AG10803 (cell line): ENCODE measurements around the gene METTL27.

Experiments
- DNase-seq: peaks from one replicate; pipeline ENCODE4 v3.0.0; 2010; ENCODE audit warnings: low read depth
- H3K4me3 ChIP-seq: 2 replicates; pipeline ENCODE4 v1.5.1; 2011; ENCODE audit warnings: mild to moderate bottlenecking, low read length, control low read depth
- TF ChIP-seq, protein P1 (sequence below): conservative IDR thresholded peaks from 2 replicates; pipeline ENCODE4 v1.5.1; 2011; ENCODE audit warnings: mild to moderate bottlenecking, low read length, control low read depth, inconsistent platforms

The METTL27 gene

DNA sequence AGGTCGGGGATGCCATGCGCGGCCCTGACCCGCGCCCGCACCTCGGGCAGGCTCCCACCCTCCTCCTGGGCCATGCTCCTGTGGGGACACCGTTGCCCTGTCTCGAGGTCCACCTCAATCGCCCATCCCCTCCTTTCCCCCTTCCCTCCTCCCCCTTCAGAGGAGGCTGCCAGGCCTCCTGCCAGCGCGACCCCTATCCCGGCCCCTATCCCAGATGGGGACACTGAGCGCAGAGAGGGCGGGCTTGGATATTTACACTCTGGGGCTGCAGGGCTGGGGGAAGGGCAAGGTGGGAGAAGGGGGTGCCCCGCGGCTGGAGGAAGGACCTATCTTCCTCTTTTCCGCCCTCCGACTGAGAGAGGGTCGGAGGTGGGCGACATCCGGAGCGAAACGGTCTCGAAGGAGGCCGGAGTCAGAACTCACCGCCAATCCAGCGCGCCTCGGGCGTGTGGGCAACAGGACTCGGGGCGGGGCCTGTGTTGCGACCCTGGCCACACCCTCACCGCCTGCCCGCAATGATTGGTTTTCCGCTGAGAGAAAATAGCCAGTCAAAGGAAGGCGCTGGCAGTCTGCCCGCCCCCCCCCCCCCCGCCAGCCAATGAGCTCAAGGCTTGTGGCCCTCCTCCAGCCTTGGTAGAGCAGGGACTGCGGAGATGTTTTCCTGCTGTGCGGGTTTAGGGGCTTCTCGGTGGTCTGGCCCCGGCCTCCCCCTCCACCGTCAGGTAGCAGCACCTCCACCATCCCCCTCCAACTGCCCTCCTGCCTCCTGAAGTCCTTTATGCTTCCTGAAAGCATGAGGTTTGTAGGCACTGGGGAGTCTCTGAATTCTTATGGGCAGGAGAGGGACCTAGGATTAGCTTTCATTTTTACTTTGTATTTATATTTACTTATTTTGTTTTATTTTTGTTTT is at the start of gene METTL27:
Gene METTL27, minus strand, starts transcription at position 450 of the 910 bp plus-strand sequence. Its CDS starts 376 bp downstream, at position 74.
- TF ChIP-seq, protein P1, sequence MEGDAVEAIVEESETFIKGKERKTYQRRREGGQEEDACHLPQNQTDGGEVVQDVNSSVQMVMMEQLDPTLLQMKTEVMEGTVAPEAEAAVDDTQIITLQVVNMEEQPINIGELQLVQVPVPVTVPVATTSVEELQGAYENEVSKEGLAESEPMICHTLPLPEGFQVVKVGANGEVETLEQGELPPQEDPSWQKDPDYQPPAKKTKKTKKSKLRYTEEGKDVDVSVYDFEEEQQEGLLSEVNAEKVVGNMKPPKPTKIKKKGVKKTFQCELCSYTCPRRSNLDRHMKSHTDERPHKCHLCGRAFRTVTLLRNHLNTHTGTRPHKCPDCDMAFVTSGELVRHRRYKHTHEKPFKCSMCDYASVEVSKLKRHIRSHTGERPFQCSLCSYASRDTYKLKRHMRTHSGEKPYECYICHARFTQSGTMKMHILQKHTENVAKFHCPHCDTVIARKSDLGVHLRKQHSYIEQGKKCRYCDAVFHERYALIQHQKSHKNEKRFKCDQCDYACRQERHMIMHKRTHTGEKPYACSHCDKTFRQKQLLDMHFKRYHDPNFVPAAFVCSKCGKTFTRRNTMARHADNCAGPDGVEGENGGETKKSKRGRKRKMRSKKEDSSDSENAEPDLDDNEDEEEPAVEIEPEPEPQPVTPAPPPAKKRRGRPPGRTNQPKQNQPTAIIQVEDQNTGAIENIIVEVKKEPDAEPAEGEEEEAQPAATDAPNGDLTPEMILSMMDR = no peak
- DNase-seq = peak; percentile 90
- H3K4me3 ChIP-seq = peak within 1 kb of the TSS; percentile 80

- DNase-seq = no peak
- H3K4me3 ChIP-seq = no peak overlapping the region
- TF ChIP-seq, protein P1 = peak; percentile 27; the same call in 1 of the 2 replicates
These were observed 49.0 kb upstream of the METTL27 start for GRCh38 chr7:73891178-73891885.

DNA sequence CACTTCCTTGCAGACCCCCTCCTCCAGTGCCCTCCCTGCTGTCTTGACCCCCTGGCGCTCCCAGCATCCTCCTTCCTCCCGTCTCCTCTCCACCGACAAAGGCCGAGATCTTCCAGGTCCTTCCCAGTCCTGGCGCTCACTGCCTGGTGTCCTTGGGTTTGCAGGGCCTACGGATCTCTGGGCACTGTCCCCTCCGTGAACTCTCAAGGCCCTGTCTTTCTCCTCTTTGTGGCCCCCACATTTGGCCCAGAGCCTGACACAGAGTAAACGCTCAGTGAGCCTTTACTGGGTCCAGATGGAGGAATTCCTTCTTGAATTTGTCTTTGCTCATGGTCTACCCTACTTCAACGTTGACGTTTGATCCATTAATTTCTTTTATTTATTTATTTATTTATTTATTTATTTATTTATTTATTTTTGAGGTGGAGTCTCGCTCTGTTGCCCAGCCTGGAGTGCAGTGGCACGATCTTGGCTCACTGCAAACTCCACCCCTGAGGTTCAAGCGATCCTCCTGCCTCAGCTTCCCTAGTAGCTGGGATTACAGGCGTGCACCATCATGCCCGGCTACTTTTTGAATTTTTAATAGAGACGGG is 48.3 kb upstream of the METTL27 start:
- TF ChIP-seq, protein P1 = no peak
- DNase-seq = no peak
- H3K4me3 ChIP-seq = no peak overlapping the region

DNA sequence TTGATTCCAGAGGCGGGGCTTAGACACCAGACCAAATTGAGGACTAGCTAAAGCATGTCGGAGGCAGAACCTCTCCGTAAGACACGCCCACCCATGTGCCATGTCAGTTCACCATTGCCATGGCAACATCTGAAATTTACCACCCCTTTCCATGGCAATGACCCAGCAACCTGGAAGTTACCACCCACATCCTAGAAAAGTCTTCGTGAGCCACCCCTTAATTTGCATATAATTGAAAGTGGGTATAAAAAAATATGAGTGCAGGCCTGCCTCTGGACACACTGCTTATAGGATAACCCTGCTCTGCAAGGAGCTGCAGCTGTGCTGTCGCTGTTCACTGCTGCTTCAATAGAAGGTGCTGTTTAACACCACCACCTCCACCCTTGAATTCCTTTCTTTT is 46.6 kb upstream of the METTL27 start:
- no peak for DNase-seq
- H3K4me3 ChIP-seq = no peak overlapping the region
- TF ChIP-seq, protein P1 = no peak

DNA sequence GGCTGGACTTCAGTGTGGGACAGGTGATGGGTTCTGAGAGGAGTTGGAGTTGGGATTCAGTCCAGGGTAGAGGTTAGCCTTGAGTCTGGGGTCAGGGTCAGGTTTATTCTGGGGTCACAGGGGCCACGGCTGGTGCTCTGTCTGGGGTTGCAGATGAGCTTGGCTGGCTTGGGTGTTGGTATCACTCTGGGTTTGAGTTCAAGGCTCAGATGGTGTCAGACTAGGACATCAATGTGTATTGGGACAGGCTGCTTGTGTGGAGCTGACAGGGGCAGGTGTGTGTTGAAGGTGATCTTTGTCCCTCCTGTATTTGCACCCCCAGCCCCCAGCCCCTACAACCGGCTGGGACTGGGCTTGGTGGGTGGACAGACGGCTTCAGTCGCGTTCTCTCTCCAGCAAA is 45.4 kb upstream of the METTL27 start:
- no peak overlapping the region for H3K4me3 ChIP-seq
- TF ChIP-seq, protein P1 = no peak

GRCh38 chr7:73885975-73886798 is 43.9 kb upstream of the METTL27 start:
- no peak overlapping the region for H3K4me3 ChIP-seq
- TF ChIP-seq, protein P1 = no peak
- peak; percentile 81 for DNase-seq

More for the DNA sequence above, 45.4 kb upstream of the METTL27 start:
- no peak for DNase-seq
